ENCODE data around the gene TOMM6.
"Not testable (repeated sequence)": the region's sequence is repeated elsewhere in the genome, so short reads cannot be mapped to it uniquely, and the experiment has no call there.

Gene TOMM6

GRCh38 chr6:41786451-41787218 lies 859 bp upstream of the TOMM6 start:
- peak; percentile 89 for DNase-seq

- no peak for DNase-seq
These were observed 1.9 kb downstream of the TOMM6 start for GRCh38 chr6:41789390-41789724.

GRCh38 chr6:41790045-41790444 lies 2.6 kb downstream of the TOMM6 start:
- no peak for DNase-seq

GRCh38 chr6:41791305-41791704 lies 3.8 kb downstream of the TOMM6 start:
- no peak for DNase-seq

GRCh38 chr6:41791984-41792383 lies 4.5 kb downstream of the TOMM6 start:
- DNase-seq: no peak

GRCh38 chr6:41796474-41796873 lies 9.0 kb downstream of the TOMM6 start:
- no peak for DNase-seq

GRCh38 chr6:41798901-41799558 lies 11.5 kb downstream of the TOMM6 start:
- DNase-seq: no peak

GRCh38 chr6:41799559-41799911 lies 12.0 kb downstream of the TOMM6 start:
- no peak for DNase-seq

GRCh38 chr6:41801380-41801779 lies 13.9 kb downstream of the TOMM6 start:
- no peak for DNase-seq

- no peak for DNase-seq
These were observed 18.6 kb downstream of the TOMM6 start for GRCh38 chr6:41805830-41806774.

GRCh38 chr6:41811095-41811494 lies 23.6 kb downstream of the TOMM6 start:
- no peak for DNase-seq

GRCh38 chr6:41811946-41812345 lies 24.5 kb downstream of the TOMM6 start:
- DNase-seq: not testable (repeated sequence)

GRCh38 chr6:41813469-41813868 lies 26.0 kb downstream of the TOMM6 start:
- DNase-seq: no peak

- DNase-seq: no peak
These were observed 26.5 kb downstream of the TOMM6 start for GRCh38 chr6:41813956-41814355.

GRCh38 chr6:41814629-41815028 lies 27.1 kb downstream of the TOMM6 start:
- DNase-seq: no peak

- no peak for DNase-seq
These were observed 28.1 kb downstream of the TOMM6 start for GRCh38 chr6:41815587-41815986.

- DNase-seq: no peak
These were observed 31.0 kb downstream of the TOMM6 start for GRCh38 chr6:41818271-41819054.

GRCh38 chr6:41821266-41821665 lies 33.8 kb downstream of the TOMM6 start:
- no peak for DNase-seq

GRCh38 chr6:41822021-41822420 lies 34.5 kb downstream of the TOMM6 start:
- DNase-seq: no peak

GRCh38 chr6:41823178-41823577 lies 35.7 kb downstream of the TOMM6 start:
- DNase-seq: no peak

- DNase-seq: no peak
These were observed 37.4 kb downstream of the TOMM6 start for GRCh38 chr6:41824571-41825569.

All from CD4-positive, alpha-beta T cell treated with Interleukin-10 for 1 hour (primary cell).